GM18519 (cell line): ENCODE measurements around the gene EHD4.

Source experiments
- ATAC-seq: cut with Tn5 transposase; IDR thresholded peaks from one replicate; pipeline ENCODE4 v1.9.1; 2021; ENCODE audit warnings: mild to moderate bottlenecking, moderate library complexity; ENCODE audit not compliant: unreplicated experiment, low FRiP score

Gene EHD4

GRCh38 chr15:41866872-41867579 lies 105.3 kb downstream of the EHD4 start:
- ATAC-seq, result no peak

- ATAC-seq, result no peak
Measured at GRCh38 chr15:41866263-41866703, 106.1 kb downstream of the EHD4 start.

GRCh38 chr15:41865490-41866055 lies 106.8 kb downstream of the EHD4 start:
- ATAC-seq, result no peak

GRCh38 chr15:41862515-41863116 lies 109.7 kb downstream of the EHD4 start:
- no peak for ATAC-seq

GRCh38 chr15:41861736-41862356 lies 110.5 kb downstream of the EHD4 start:
- ATAC-seq, result no peak

GRCh38 chr15:41860049-41860828 lies 112.1 kb downstream of the EHD4 start:
- ATAC-seq, result no peak

GRCh38 chr15:41858756-41859155 lies 113.6 kb downstream of the EHD4 start:
- ATAC-seq, result no peak

GRCh38 chr15:41857316-41857715 lies 115.0 kb downstream of the EHD4 start:
- no peak for ATAC-seq

- ATAC-seq, result no peak
Measured at GRCh38 chr15:41856716-41857115, 115.6 kb downstream of the EHD4 start.

- no peak for ATAC-seq
Measured at GRCh38 chr15:41856262-41856661, 116.1 kb downstream of the EHD4 start.

- ATAC-seq, result no peak
Measured at GRCh38 chr15:41855261-41855961, 116.9 kb downstream of the EHD4 start.

- no peak for ATAC-seq
Measured at GRCh38 chr15:41854443-41854842, 117.9 kb downstream of the EHD4 start.

GRCh38 chr15:41853831-41854230 lies 118.5 kb downstream of the EHD4 start:
- no peak for ATAC-seq

- no peak for ATAC-seq
Measured at GRCh38 chr15:41852736-41853590, 119.4 kb downstream of the EHD4 start.

GRCh38 chr15:41851755-41852370 lies 120.5 kb downstream of the EHD4 start:
- ATAC-seq, result no peak

GRCh38 chr15:41851167-41851523 lies 121.2 kb downstream of the EHD4 start:
- ATAC-seq, result no peak

GRCh38 chr15:41850482-41851166 lies 121.7 kb downstream of the EHD4 start:
- ATAC-seq, result no peak

GRCh38 chr15:41849861-41850260 lies 122.5 kb downstream of the EHD4 start:
- no peak for ATAC-seq
